ENCODE data around the gene RBFOX2.

DNA sequence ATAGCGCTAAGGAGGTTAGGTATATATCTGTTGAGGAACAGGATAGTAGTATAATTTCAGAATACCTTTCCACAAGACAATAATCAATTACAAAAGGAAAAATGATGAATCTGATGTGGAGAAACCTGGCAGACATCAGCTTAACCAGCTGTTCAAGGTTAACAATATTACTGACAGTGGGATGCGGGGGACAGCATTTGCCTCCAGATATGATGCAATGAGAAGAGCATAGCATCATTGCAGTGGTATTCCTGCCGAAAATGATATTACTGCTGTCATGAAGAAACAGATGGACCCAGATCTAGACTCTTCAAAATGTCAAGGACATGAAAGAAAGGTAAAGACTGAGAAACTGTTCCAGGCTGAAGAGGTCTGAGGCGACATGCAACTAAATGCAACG is 49.7 kb downstream of the RBFOX2 start:
- no peak for TF ChIP-seq TAF1 (CRISPR knock-in tag; IDR thresholded peaks at IDR 0.05)
- TF ChIP-seq DPF2 (CRISPR knock-in tag; IDR thresholded peaks at IDR 0.05; ENCODE audit: borderline replicate concordance, low read depth) = no peak
- TF ChIP-seq SOX6 (IDR thresholded peaks at IDR 0.05) = no peak
- no peak for TF ChIP-seq SOX6 (CRISPR knock-in tag; IDR thresholded peaks at IDR 0.05)
